NB4 (cell line): ENCODE measurements around the gene FXYD7.

Source experiments
- TF ChIP-seq, protein P1 (sequence below): IDR thresholded peaks from one replicate; pipeline ENCODE4 v1.5.1; 2012; ENCODE audit warnings: low read depth, low read length
- TF ChIP-seq, protein P2 (sequence below): IDR thresholded peaks from 2 replicates; pipeline ENCODE4 v1.6.1; 2011; ENCODE audit warnings: low read depth, low read length

DNA sequence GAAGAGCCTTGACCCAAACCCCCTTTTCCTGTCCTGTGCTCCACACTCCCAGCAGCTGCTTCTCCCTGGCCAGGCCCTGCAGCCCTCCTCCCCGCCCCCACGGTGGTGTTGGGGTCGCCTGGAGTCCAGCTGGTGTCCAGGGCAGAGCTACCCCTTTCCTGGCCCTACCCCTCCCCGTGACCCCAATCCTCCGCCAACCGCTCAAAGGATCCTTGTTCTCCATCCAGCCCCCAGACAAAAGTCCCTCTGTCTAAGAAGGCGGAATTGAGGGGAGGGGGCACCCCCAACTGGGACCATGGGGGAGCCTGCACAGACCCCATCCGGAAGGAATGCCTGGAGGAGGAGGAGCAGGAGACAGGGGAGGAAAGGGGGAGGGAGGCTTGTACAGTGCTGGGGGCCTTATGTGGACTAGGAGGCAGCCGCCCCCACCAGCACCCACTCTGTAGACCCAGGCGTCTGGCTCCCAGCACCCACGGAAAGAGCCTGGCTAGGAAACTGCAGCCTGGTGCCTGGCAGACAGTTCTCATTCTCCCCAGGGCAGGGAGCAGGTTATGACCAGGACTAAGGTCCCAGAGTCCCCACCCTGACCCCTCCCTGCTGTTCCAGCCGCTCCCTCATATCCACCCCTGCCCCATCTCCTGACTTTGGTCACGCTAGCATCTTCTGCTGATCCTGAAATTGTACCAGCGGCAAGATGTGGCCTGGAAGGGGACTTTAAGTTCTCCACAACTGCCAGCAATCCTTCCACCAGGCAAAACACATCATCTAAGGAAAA is 27.7 kb upstream of the FXYD7 start, which contains the start of gene FXYD3:
- TF ChIP-seq, protein P1, sequence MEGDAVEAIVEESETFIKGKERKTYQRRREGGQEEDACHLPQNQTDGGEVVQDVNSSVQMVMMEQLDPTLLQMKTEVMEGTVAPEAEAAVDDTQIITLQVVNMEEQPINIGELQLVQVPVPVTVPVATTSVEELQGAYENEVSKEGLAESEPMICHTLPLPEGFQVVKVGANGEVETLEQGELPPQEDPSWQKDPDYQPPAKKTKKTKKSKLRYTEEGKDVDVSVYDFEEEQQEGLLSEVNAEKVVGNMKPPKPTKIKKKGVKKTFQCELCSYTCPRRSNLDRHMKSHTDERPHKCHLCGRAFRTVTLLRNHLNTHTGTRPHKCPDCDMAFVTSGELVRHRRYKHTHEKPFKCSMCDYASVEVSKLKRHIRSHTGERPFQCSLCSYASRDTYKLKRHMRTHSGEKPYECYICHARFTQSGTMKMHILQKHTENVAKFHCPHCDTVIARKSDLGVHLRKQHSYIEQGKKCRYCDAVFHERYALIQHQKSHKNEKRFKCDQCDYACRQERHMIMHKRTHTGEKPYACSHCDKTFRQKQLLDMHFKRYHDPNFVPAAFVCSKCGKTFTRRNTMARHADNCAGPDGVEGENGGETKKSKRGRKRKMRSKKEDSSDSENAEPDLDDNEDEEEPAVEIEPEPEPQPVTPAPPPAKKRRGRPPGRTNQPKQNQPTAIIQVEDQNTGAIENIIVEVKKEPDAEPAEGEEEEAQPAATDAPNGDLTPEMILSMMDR: no peak
- TF ChIP-seq, protein P2, sequence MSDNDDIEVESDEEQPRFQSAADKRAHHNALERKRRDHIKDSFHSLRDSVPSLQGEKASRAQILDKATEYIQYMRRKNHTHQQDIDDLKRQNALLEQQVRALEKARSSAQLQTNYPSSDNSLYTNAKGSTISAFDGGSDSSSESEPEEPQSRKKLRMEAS: no peak
